Nephron progenitor cell (in vitro differentiated cells): ENCODE data around the gene FIG4.
"Not testable (repeated sequence)": the region's sequence is repeated elsewhere in the genome, so short reads cannot be mapped to it uniquely, and the experiment has no call there.

Experiments
- DNase-seq: peaks from one replicate; pipeline ENCODE4 v3.0.0; 2021
- H3K27ac Mint-ChIP-seq: 2 replicates; pipeline ENCODE4 v1.8.0; 2021; ENCODE audit warnings: mild to moderate bottlenecking, moderate library complexity, mixed read lengths
- H3K27me3 Mint-ChIP-seq: 2 replicates; pipeline ENCODE4 v1.8.0; 2021; ENCODE audit warnings: mild to moderate bottlenecking, low read depth, mixed read lengths; ENCODE audit not compliant: poor library complexity
- H3K36me3 Mint-ChIP-seq: 2 replicates; pipeline ENCODE4 v1.8.0; 2021; ENCODE audit warnings: low read depth, mixed read lengths
- H3K4me1 Mint-ChIP-seq: 2 replicates; pipeline ENCODE4 v1.8.0; 2021; ENCODE audit warnings: mixed read lengths
- H3K4me3 Mint-ChIP-seq: 2 replicates; pipeline ENCODE4 v1.8.0; 2021; ENCODE audit warnings: mild to moderate bottlenecking, moderate library complexity, mixed read lengths
- H3K9me3 Mint-ChIP-seq: 2 replicates; pipeline ENCODE4 v1.8.0; 2021; ENCODE audit warnings: mild to moderate bottlenecking, moderate library complexity, mixed read lengths
- TF ChIP-seq, protein P1 (sequence below): fragments of 200-600 bp; sonication (generic); IDR thresholded peaks from 2 replicates; pipeline ENCODE4 v1.5.0; 2021; ENCODE audit warnings: antibody characterized with exemption

FIG4 gene

DNA sequence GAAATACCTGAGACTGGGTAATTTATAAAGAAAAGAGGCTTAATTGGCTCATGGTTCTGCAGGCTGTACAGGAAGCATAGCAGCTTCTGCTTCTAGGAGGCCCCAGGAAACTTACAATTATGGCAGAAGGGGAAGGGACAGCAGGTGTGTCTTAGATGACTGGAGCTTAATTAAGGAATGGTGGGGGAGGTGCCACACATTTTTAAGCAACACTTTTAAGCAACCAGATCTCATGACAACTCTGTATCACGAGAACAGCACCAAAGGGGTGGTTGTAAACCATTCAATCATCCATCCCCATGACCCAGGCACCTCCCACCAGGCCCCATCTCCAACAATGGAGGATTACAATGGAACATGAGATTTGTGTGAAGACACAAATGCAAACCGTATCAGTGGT, 26.9 kb downstream of the FIG4 start:
- Mint-ChIP-seq H3K4me3 (no peak overlapping the region), H3K9me3 (peaks cover under 1% of the 10 kb centered on the region)

GRCh38 chr6:109718991-109719390, 27.9 kb downstream of the FIG4 start:
- H3K36me3 Mint-ChIP-seq = peaks cover 11% of the 10 kb centered on the region
- no peak for DNase-seq
- H3K27ac Mint-ChIP-seq = no peak overlapping the region
- TF ChIP-seq, protein P1, sequence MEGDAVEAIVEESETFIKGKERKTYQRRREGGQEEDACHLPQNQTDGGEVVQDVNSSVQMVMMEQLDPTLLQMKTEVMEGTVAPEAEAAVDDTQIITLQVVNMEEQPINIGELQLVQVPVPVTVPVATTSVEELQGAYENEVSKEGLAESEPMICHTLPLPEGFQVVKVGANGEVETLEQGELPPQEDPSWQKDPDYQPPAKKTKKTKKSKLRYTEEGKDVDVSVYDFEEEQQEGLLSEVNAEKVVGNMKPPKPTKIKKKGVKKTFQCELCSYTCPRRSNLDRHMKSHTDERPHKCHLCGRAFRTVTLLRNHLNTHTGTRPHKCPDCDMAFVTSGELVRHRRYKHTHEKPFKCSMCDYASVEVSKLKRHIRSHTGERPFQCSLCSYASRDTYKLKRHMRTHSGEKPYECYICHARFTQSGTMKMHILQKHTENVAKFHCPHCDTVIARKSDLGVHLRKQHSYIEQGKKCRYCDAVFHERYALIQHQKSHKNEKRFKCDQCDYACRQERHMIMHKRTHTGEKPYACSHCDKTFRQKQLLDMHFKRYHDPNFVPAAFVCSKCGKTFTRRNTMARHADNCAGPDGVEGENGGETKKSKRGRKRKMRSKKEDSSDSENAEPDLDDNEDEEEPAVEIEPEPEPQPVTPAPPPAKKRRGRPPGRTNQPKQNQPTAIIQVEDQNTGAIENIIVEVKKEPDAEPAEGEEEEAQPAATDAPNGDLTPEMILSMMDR = no peak
- H3K9me3 Mint-ChIP-seq = no peaks in the 10 kb centered on the region
- no peaks in the 10 kb centered on the region for H3K27me3 Mint-ChIP-seq
- no peaks in the 10 kb centered on the region for H3K4me1 Mint-ChIP-seq
- no peak overlapping the region for H3K4me3 Mint-ChIP-seq

More for the DNA sequence above, 26.9 kb downstream of the FIG4 start:
- Mint-ChIP-seq H3K4me1 (no peaks in the 10 kb centered on the region), H3K36me3 (peaks cover 6% of the 10 kb centered on the region), H3K27me3 (no peaks in the 10 kb centered on the region), H3K27ac (no peak overlapping the region)
- TF ChIP-seq, protein P1 = no peak
- no peak for DNase-seq

DNA sequence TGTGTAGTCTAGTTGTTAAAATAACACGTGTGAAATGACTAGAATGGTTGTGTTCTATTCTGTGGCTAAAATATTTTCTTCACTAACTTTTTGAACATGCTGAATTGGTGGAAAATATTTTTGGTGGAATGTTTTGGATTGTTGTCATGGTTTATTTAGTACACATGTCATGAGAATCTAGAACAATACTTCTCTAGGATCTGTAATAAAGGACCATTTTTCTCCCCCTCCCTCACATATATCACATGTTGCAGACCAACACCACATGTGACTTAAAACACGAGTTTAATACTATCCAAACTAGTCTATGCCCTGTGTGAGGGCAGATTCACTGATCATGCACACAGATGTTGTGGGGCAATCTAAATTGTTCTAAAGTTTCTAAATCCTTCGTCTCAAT, 29.2 kb downstream of the FIG4 start:
- peaks cover 19% of the 10 kb centered on the region for H3K36me3 Mint-ChIP-seq
- H3K9me3 Mint-ChIP-seq = peaks cover 4% of the 10 kb centered on the region
- no peak overlapping the region for H3K27ac Mint-ChIP-seq
- no peaks in the 10 kb centered on the region for H3K27me3 Mint-ChIP-seq
- H3K4me3 Mint-ChIP-seq = no peak overlapping the region
- H3K4me1 Mint-ChIP-seq = no peaks in the 10 kb centered on the region
- TF ChIP-seq, protein P1 = no peak
- no peak for DNase-seq

- Mint-ChIP-seq H3K27ac (no peak overlapping the region), H3K9me3 (peaks cover 15% of the 10 kb centered on the region), H3K36me3 (peaks cover 34% of the 10 kb centered on the region), H3K4me3 (no peak overlapping the region), H3K4me1 (no peaks in the 10 kb centered on the region), H3K27me3 (no peaks in the 10 kb centered on the region)
- DNase-seq = no peak
- TF ChIP-seq, protein P1 = no peak
These were observed 30.9 kb downstream of the FIG4 start for GRCh38 chr6:109722011-109722410.

- peaks cover 34% of the 10 kb centered on the region for H3K36me3 Mint-ChIP-seq
- no peak for DNase-seq
- no peaks in the 10 kb centered on the region for H3K27me3 Mint-ChIP-seq
- TF ChIP-seq, protein P1 = no peak
- H3K4me1 Mint-ChIP-seq = no peaks in the 10 kb centered on the region
- peaks cover 15% of the 10 kb centered on the region for H3K9me3 Mint-ChIP-seq
- no peak overlapping the region for H3K27ac Mint-ChIP-seq
- H3K4me3 Mint-ChIP-seq = no peak overlapping the region
These were observed 31.6 kb downstream of the FIG4 start for GRCh38 chr6:109722564-109723254.

DNA sequence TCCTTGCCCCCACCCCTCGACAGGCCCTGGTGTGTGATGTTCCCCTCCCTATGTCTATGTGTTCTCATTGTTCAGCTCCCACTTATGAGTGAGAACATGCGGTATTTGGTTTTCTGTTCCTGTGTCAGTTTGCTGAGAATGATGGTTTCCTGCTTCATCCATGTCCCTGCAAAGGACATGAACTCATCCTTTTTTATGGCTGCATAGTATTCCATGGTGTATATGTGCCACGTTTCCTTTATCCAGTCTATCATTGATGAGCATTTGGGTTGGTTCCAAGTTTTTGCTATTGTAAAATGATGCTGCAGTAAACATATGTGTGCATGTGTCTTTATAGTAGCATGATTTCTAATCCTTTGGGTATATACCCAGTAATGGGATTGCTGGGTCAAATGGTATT, 34.2 kb downstream of the FIG4 start:
- H3K4me3 Mint-ChIP-seq, H3K27ac Mint-ChIP-seq, H3K4me1 Mint-ChIP-seq, DNase-seq, H3K27me3 Mint-ChIP-seq: not testable (repeated sequence)
- Mint-ChIP-seq H3K36me3 (peaks cover 34% of the 10 kb centered on the region), H3K9me3 (peaks cover 15% of the 10 kb centered on the region)
